Globus pallidus (tissue), 1 donor: ENCODE results near the gene MYO3B.

Experiments used
- DNase-seq: peaks from one replicate; pipeline ENCODE4 v3.0.0-alpha.2; 2015; ENCODE audit warnings: low spot score

The MYO3B gene

DNA sequence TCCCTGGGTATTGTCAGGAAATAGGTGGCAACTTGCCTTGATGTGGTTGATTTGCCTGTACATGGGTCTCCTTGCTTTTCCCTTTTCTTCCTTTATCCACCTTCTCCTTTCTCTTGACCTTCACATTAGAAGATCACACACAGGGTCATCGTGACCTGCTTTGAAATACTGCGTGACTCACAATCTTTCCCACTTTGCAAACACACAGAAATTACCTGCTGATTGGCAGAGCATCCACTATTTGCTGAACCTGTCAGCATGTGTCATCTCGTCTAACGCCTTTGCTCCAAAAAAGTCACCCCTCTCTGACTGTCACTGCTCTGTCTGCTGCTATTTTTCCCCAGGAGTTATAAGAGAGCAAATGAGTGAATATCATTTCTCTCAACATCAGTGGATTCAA, 60.8 kb downstream of the MYO3B start:
- no peak for DNase-seq

DNA sequence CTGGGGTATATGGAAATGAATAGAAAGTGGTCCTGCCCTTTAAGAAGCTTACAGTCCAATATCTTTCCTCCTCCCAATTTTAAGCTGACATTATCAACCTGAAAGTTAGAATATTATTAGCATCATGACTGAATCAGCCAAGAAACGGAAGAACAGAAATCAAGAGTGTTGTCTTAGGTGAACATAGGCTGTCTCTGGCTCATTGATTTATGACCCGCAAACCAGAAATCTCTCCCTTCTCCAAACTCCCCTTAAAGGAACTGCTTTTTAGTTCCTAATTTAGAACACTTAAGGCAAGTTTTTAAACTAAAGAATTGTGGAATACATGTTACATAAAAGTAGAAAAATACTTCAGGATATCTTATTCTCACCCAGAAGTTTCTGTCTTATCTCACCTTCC, 62.7 kb downstream of the MYO3B start:
- no peak for DNase-seq

DNA sequence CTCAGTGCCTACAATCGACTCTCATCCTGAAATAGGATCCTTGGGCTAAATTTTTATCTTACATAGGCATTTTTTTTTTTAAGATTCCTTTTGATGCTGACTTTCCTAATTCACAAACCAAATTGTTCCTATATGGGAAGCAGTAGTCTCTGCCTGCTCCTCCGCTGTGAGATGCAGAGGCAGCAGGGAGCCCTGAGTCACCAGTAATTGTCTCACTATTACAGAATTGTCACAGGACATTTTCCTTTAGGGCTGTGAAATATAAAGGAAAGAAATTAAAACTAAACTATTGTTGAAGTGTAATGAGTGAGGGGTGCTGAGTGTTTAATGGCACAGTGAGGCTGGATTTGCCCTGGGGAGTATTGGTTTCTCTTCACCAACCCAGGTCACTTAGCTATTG, 63.8 kb downstream of the MYO3B start:
- DNase-seq: no peak

DNA sequence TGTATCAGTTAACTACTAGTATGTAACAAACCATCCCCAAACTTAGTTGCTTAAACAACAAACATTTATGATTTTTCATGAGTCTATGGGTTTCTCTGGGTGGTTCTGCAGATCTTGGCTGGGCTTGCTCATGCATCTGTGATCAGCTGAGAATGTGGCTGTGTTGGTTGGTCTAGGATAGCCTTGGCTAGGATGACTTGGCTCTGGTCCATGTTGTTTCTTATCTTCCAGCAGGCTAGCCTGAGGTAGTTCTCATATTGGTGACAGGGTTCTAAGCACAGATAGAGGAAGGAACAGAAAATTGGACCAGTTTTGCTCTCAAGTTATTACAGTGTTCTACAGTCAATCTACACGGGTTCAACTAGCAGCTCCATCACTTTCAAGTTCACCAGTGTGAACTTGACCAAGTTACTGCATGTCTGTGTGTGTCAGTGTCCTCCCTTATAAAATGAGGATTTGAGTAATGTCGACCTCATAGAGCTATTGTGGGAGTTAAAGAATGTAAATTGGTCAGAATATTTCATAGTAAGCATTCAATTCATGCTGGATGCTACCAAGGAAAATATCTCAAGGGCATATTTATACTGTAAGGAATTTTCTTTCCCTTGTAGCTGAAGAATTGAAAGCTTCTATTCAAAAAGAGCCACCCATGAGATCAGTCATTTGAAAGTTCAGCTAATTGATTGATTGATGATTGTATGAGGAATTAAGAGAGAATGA, 65.3 kb downstream of the MYO3B start:
- DNase-seq: no peak

DNA sequence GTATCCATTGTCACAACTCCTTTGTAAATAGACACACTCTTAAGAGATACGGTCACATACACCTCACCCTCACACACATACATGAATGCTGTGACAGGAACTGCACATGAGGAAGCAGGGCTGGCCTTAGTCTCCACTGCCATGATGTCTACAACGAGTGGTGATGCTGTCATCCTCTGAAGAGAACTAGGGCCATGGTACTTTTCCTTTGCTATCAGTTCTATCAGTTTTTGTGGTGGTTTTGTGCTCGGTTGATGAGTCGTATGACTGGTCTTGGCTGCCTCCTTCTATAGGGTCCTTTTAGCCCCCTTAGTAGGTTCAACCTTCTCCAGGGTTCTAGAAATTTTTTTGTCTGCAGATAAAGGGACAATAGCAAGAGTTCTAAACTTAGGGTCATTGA, 66.0 kb downstream of the MYO3B start:
- DNase-seq: no peak

DNA sequence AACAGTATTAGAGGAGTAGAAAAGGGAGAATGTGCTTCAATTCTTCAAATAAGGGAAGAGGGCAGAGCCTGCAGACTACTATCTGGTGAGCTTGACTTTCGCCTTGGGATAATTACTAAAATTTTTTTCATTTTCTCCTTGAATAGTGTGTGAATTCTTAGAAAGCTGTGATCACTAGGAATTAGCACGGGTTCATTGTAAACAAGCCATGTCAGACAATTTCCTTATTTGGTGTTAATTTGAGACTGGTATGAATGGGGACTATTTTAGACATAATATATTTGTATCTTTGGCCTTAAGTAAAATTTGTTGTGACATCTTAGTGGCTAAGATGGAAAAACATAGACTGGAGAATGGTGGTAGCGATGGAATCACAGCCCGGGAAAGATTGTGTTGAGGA, 66.6 kb downstream of the MYO3B start:
- no peak for DNase-seq

DNA sequence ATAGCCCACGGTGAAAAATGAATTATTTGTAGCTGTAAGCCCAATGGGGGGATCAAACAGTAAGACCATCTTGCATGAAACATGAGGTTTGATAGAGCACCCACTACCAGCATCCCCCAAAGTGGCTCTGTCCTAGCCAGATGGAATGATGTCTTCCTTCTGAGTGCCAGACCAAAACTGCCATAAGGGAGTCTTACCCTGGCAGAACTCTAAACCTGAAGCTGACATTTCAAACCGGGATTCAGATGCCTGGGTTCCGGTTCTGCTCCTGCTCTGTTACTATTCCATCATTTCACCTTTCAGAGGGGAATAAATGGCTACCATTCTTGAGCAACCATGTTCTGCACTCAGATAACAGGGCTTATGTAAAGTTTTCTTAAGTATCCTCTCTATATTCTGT, 67.4 kb downstream of the MYO3B start:
- DNase-seq: no peak

DNA sequence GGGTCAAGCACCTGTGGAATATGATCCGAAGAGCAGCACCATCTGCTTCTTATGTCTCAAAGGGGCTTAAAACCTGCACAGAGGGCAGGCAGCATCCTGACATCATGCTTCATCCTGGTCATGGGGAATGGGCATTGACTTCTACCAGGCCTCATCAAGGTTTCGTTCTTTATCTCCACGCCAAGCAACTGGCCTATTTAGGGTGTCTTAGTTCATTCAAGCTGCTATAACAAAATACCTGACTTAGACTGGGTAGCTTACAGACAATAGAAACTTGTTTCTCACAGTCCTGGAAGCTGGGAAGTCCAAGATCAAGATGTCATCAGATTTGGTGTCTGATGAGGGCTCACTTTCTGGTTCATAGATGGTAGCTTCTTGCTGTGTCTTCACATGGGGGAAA, 69.4 kb downstream of the MYO3B start:
- DNase-seq: no peak

DNA sequence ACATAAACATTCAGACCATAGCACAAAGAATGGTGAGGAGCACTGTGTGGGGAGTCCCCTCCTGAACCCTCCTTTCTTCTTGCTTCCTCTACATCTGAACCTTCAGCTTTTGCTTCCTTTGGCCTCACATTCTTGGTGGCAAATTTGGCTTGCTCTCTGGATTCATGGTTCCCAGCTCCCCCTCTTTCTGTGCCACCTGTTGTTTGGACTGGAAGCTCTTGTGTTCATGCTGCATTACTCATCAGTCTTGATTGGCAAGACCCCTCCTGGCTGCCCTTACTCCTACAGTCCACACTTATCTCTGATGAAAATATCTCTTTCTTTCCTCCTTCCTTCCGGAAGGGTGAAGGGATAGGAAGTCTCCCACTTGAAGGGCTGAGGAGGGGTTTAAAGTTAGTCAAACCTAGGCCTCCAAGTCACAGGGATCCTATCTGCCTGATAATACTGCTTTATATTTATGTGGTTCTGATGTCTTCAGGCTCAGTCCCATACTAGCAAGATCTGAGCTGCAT, 70.0 kb downstream of the MYO3B start:
- DNase-seq: no peak

DNA sequence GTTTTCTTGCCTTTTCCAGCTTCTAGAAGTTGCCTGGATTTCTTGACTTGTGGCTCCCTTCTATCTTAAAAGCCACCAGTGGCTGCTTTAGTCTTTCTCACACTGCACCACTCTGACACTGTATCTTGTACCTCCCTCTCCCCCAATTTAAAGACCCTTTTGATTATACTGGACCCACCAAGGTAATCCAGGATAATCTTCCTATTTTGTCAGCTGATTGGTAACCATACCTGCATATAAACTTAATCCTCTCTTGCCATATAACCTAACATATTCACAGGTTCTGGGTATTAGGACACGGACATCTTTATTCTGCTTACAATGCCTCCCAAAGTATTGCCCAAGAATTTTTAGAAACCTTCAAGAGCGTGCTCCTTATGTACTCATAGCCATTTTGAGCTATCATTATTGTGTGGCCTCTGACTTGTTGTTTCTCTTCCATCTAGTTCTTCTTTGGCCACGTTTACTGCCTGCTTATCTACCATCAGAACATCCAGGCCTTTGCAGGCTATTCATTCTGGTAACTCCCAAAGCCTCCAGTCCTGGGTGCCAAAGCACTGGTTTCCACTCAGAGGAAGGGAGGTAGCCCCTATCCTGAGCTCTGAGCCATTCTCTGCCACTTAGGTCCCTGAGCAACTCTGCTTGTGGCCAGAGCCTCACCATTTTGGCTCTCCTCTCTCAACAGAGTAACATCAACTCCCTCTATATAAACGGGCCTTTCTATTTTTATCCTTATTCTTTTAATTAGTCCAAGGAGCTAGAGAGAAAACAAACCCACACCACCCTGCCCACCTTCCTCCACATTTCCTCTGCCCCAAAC, 70.8 kb downstream of the MYO3B start:
- no peak for DNase-seq

DNA sequence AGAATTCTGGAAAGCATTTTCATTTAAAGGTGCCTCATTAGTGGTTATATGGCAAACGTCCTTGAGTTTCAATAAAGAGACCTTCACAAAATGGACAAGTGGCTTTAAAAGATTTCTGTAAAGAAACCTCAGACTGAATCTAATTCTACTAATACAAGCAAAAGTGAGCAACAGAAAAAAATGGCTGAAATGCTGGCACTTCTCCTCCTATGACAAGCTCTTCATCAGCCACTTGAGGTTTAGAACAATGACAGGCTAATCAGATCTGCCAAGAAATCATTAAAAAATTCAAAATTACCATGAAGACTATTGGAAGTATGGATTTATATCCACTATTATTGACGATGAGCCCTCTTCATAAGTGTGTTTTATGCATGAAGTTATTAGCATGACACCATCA, 71.8 kb downstream of the MYO3B start:
- no peak for DNase-seq

DNA sequence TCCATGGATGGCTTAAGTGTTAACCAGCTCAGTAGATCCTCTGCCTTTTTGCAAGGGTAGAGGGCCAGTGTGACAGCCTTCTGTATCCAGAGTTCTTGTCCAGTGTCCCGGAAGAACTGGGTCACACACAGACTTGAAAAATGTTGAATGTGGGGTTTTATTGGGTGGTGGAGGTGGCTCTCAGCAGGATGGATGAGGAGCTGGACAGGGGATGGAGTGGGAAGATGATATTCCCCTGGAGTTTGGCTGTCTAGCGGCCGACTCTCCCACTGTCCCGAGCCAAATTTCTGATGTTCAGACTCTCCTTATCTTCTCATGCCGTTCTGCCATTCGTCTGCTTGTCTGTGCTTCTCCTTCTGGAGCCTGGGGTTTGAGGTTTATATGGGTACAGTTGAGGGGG, 72.6 kb downstream of the MYO3B start:
- DNase-seq: no peak

DNA sequence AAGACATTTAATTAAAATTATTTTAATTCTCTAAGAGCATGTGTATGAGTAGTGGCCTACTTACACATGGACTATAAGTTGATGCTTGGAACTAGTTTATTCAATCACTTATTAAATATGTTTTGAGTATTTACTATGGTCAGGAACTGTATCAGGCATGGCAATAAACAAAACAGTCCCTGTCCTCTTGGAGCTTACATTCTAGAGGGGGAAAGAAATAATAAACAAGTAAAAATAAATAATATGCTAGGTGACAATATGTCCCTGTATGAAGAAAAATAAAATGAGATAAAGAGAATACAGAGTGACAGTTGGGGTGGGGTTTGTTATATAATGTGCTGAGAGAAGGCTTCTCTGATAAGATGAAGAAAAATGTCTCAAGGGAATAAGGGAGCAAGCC, 74.5 kb downstream of the MYO3B start:
- DNase-seq: no peak

DNA sequence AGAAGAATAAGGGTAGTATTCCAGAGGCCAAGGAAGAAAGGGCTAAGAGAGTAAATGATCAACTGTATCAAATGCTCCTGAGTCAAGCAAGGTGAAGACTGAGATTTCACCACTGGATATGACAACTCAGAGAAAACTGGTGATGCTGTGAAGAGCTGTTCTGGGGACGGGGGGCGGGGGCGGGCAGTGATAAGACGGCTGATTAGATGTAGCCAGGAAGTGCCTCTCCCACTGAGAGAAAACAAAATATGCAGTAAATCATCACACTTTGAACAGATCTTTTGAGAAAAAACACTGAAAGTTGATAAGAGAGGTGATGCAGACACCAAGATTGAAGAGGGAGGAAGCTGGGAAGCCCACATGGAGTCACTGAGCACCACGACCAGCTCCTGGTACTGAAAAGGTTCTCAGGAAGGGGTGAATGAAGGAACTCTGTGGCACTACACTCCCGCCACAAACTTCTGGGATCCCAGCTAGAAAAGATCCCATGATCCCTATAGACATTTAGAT, 75.8 kb downstream of the MYO3B start:
- DNase-seq: no peak

DNA sequence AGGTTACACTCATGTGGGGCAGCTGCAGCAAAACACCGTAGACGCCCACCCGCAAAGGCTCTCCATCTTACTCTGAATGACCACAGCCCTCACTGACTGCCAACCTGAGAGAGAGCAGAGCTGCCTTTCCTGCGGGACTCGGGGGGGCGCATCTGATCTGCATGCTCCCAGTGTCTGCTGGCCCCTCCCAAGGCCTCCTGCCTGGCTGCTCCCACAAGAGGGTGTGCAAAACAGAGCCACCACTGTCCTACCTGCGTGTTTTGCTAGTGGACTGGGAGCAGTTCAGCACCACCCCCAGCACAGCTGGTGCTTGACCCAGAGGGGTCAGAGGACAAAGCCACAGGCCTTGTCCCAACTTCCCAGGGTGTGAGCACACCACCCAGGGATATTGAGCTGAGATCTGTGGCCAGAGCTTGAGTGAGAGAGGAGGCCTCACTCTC, 76.4 kb downstream of the MYO3B start:
- no peak for DNase-seq

DNA sequence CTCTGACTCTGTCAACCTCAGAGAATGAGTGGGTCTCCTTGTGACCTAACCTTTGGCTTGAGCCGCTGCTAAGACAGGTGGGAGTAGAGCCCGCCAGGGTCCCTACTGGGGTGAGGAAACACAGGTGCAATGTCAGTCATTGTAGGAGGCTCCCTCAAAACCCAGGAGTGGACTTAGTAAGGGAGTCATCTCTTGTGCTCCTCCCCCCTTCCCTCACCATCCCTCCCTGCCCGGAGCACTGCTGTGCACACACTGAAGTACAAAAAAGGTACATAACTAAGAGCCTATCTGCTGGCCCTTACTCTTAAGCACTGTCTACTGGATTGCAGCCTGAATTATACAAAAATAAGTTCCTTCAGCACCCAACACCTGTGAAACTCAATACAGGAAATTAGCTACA, 77.2 kb downstream of the MYO3B start:
- DNase-seq: no peak

DNA sequence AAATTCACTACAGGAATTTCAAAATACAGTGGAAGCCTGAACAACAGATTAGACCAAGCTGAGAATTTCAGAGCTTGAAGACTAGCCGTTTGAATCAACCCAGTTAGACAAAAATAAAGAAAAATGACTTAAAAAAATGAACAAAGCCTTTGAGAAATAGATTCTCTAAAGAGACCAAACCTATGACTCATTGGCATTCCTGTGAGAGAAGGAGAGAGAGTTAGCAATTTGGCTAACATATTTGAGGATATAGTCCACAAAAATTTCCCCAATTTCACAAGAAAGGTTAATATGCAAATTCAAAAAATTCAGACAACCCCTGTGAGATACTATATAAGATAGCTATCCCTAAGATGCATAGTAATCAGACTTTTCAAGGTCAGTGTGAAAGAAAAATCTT, 78.0 kb downstream of the MYO3B start:
- no peak for DNase-seq

DNA sequence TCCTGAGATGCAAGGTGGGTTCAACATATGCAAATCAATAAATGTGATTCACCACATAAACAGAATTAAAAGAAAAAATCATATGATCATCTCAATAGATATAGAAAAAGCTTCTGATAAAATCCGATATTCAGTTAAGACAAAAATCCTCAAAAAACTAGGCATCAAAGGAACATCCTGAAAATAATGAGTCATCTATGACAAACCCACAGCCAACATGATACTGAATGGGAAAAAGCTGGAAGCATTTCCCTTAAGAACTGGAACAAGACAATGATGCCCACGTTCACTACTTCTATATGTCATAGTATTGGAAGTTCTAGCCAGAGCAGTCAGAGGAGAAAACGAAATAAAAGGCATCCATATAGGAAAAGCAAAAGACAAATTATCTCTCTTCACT, 80.4 kb downstream of the MYO3B start:
- no peak for DNase-seq

DNA sequence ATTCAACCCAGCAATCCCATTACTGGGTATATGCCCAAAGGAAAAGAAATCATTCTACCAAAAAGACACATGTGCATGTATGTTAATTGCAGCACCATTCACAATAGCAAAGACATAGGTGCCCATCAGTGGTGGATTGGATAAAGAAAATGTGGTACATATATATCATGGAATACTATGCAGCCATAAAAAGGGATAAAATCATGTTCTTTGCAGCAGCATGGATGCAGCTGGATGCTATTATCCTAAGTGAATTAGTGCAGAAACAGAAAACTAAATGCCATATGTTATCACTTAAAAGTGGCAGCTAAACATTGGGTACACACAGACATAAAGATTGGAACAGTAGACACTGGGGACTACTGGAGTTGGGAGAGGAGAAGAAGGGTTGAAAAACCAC, 82.2 kb downstream of the MYO3B start:
- DNase-seq: no peak

DNA sequence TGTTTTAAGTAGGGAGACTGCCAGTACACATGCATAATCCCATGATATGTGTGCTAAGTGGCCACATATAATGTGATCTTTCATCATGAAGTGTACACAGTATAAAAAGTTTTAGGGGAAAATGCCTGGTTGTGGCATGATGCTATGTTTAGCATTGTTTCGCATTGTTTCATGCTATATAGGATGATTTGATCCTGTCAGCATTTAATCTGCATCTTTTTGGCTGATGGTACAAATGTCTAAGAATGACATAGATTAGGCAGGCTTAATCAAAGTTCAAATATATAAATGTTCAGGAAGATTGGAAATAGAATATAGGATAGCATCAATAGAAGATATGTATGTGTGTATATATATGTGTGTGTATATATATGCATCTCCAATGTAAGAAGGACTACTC, 83.6 kb downstream of the MYO3B start:
- no peak for DNase-seq

DNA sequence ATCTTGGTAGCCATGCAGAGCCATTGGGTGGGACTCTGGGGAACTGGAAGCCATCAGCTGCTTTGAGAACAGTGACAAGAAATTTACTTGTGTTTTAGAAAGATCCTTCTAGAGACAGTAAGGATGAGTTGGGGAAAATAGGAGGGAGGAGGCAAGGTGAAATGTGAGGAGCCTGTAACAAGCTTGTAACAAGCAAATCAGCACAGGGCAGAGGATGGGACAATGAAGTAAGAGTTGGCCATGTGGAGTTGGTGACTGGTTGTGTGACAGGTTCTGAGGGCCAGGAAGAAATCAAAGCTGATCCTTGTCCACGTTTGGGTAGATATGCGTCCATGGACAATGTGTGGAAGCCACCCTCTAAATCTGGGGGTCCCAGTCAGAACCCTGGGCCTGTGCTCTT, 84.4 kb downstream of the MYO3B start:
- no peak for DNase-seq

DNA sequence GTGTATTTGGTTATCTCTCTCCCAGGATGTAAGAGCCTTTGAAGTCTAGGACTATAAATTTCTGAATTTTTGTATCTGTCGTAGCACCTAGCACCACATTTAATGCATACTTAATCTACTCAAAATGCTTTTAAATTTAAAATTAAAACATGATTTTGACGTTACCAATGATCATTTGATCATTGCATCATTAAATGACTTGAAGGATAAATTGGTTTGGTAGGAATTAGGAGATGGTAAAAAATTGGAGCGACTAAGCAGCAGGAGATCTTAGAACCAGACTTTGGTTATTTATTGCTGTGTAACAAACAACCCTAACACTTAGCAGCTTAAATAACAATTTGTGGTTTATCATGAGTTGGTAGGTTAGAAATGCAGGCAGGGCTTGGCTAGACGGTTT, 84.9 kb downstream of the MYO3B start:
- DNase-seq: no peak
